Measurements from ENCODE around the gene DBET. TPM values are rescaled to one million over a fixed set of nuclear protein-coding genes. Genes with fewer than 3 reads are reported as not detected.
A peak's percentile ranks its signal among the peaks of the same experiment; 100 is the strongest.
"Not testable (repeated sequence)": the region's sequence is repeated elsewhere in the genome, so short reads cannot be mapped to it uniquely, and the experiment has no call there.

Gene DBET
- total and polyA plus RNA-seq, 3 donors from 2014 or later = not detected

GRCh38 chr4:190017357-190018200, 46.7 kb upstream of the DBET start:
- no peaks in the 10 kb centered on the region for H3K36me3 ChIP-seq (ENCODE audit: low read depth, missing control alignments)
- DNase-seq = no peak
- H3K4me3 ChIP-seq = peak overlapping the region in 1 of 2 donors; percentile 17
- no peaks in the 10 kb centered on the region for H3K9me3 ChIP-seq
- 2 to 3% methylated on average over 32 to 62 of the region's 62 CpGs for WGBS, 2 donors
- intact Hi-C loops (cut with DNase I; ENCODE audit: low total_unique reads) = no loop called here
- no peak for TF ChIP-seq POLR2A (IDR thresholded peaks at IDR 0.05)
- TF ChIP-seq, protein P1, sequence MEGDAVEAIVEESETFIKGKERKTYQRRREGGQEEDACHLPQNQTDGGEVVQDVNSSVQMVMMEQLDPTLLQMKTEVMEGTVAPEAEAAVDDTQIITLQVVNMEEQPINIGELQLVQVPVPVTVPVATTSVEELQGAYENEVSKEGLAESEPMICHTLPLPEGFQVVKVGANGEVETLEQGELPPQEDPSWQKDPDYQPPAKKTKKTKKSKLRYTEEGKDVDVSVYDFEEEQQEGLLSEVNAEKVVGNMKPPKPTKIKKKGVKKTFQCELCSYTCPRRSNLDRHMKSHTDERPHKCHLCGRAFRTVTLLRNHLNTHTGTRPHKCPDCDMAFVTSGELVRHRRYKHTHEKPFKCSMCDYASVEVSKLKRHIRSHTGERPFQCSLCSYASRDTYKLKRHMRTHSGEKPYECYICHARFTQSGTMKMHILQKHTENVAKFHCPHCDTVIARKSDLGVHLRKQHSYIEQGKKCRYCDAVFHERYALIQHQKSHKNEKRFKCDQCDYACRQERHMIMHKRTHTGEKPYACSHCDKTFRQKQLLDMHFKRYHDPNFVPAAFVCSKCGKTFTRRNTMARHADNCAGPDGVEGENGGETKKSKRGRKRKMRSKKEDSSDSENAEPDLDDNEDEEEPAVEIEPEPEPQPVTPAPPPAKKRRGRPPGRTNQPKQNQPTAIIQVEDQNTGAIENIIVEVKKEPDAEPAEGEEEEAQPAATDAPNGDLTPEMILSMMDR (IDR thresholded peaks at IDR 0.05) = no peak
- no peak overlapping the region for H3K27ac ChIP-seq
- H3K27me3 ChIP-seq = no peaks in the 10 kb centered on the region
- peaks cover 3% of the 10 kb centered on the region for H3K4me1 ChIP-seq

GRCh38 chr4:190018201-190018920, 45.9 kb upstream of the DBET start:
- Histone ChIP-seq H3K4me3 (no peak overlapping the region), H3K4me1 (peaks cover 3% of the 10 kb centered on the region), H3K27me3 (no peaks in the 10 kb centered on the region), H3K27ac (no peak overlapping the region), H3K36me3 (ENCODE audit: low read depth, missing control alignments) (no peaks in the 10 kb centered on the region), H3K9me3 (no peaks in the 10 kb centered on the region)
- intact Hi-C loops (cut with DNase I; ENCODE audit: low total_unique reads) = no loop called here
- TF ChIP-seq POLR2A (IDR thresholded peaks at IDR 0.05) = no peak
- TF ChIP-seq, protein P1 (IDR thresholded peaks at IDR 0.05) = no peak
- WGBS, 2 donors = 4 to 8% methylated on average over 38 of the region's 38 CpGs
- DNase-seq = no peak

GRCh38 chr4:190019023-190019858, 45.1 kb upstream of the DBET start:
- intact Hi-C loops (cut with DNase I; ENCODE audit: low total_unique reads) = no loop called here
- Histone ChIP-seq H3K4me3 (no peak overlapping the region), H3K27me3 (no peaks in the 10 kb centered on the region), H3K9me3 (no peaks in the 10 kb centered on the region), H3K36me3 (ENCODE audit: low read depth, missing control alignments) (no peaks in the 10 kb centered on the region), H3K27ac (no peak overlapping the region), H3K4me1 (peaks cover 3% of the 10 kb centered on the region)
- DNase-seq = no peak
- TF ChIP-seq, protein P1 (IDR thresholded peaks at IDR 0.05) = no peak
- 5 to 13% methylated on average over 12 to 50 of the region's 57 CpGs for WGBS, 2 donors

DNA sequence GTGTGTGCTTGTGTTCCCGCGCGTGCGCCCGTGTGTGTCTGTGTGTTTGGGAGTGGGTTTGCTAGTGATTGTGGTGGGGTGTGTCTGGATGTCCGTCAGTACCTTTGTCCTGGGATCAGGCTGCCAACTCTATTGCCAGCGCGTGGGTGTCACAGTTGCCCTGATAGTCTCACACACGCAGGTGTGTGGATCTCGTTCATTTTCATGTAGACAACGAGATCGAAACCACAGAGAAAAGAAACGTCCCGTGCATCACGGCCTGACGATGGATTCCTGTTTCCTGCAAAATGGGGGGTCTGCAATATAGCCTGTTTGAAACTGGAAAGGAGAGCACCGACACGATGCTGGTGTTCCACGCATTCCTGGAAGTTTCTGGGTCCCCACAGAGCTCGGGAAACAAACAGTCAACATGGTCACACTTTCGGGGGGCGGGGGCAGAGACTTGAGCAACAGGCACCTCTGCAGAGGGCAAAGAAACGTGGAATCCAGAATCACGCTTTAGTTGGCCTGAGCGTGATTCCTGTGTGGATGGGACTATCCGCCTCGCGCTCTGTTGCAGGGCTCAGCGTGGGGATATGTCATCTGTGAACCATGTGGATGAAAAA, 44.3 kb upstream of the DBET start:
- H3K27ac ChIP-seq; DNase-seq; H3K36me3 ChIP-seq (ENCODE audit: low read depth, missing control alignments); H3K4me1 ChIP-seq; H3K9me3 ChIP-seq; H3K4me3 ChIP-seq; H3K27me3 ChIP-seq; intact Hi-C loops (cut with DNase I; ENCODE audit: low total_unique reads): not testable (repeated sequence)
- 10% methylated on average over 18 to 29 of the region's 29 CpGs for WGBS, 2 donors

All from testis (tissue), 3 donors.